Gastroesophageal sphincter (tissue), 4 donors: ENCODE results near the gene HSD3B2. TPM values are rescaled to one million over a fixed set of nuclear protein-coding genes. Genes with fewer than 3 reads are reported as not detected.

ENCODE experiments used
- ATAC-seq: fragments of 150-250 bp; one replicate; pipeline ENCODE4 v1.9.1; 2016; ENCODE audit warnings: mild to moderate bottlenecking, moderate library complexity
- H3K27ac ChIP-seq, 4 donors: fragments of 200-600 bp; sonication (generic) in 3 of 4; 1 replicate in 3 of 4; 2 replicates in 1 of 4; pipeline ENCODE4 v1.5.1; 2016 to 2019
- H3K27me3 ChIP-seq: fragments of 200-600 bp; sonication (generic); one replicate; pipeline ENCODE4 v1.5.1; 2019
- H3K36me3 ChIP-seq, 2 donors: fragments of 200-600 bp; sonication (generic); one replicate each; pipeline ENCODE4 v1.5.1; 2019; ENCODE audit warnings: control low read depth in 1 of 2
- H3K4me1 ChIP-seq, 3 donors: fragments of 200-600 bp; sonication (generic); 1 replicate in 2 of 3; 2 replicates in 1 of 3; pipeline ENCODE4 v1.5.1; 2016 to 2019; ENCODE audit warnings: control low read depth in 2 of 3
- H3K4me3 ChIP-seq, 2 donors: fragments of 200-600 bp; sonication (generic); one replicate each; pipeline ENCODE4 v1.5.1; 2019; ENCODE audit warnings: mild to moderate bottlenecking in 1 of 2, moderate library complexity in 1 of 2
- H3K9me3 ChIP-seq, 3 donors: fragments of 200-600 bp; sonication (generic); one replicate each; pipeline ENCODE4 v1.5.1; 2017 to 2019; ENCODE audit warnings: control low read depth in 2 of 3
- EP300 ChIP-seq: sonication (generic); formaldehyde crosslinking; IDR thresholded peaks from one replicate; pipeline ENCODE4 v1.6.1; 2017; ENCODE audit warnings: antibody characterized with exemption, mild to moderate bottlenecking
- POLR2A ChIP-seq, 2 donors: fragments of 450-650 bp; IDR thresholded peaks; one replicate each; pipeline ENCODE4 v1.6.1; 2017; ENCODE audit warnings: antibody characterized with exemption in 2 of 2, mild to moderate bottlenecking in 2 of 2, moderate library complexity in 1 of 2
- POLR2AphosphoS5 ChIP-seq: sonication (generic); formaldehyde crosslinking; IDR thresholded peaks from one replicate; pipeline ENCODE4 v1.6.1; 2017; ENCODE audit warnings: antibody characterized with exemption
- WGBS, 2 donors: methylation state at CpG; one replicate each; pipeline ENCODE4 v1.1.5; 2018; ENCODE audit warnings: low coverage in 1 of 2; 5-methylcytosine and 5-hydroxymethylcytosine counted together
- total RNA-seq, 4 donors: library from RNA; depleted of rRNA; stranded (reverse); fragments of >200 nt; gene quantifications; one replicate each; pipeline ENCODE4 v1.1.0, GENCODE V29; 2016
- TF ChIP-seq, protein P1 (sequence below), 4 experiments: fragments of 200-600 bp in 2 of 4; fragments of 450-650 bp in 2 of 4; sonication (generic) in 1 of 4; IDR thresholded peaks; one replicate each; pipeline ENCODE4 v1.5.1; 2017 to 2019; ENCODE audit warnings: antibody characterized with exemption in 4 of 4, mild to moderate bottlenecking in 2 of 4, moderate library complexity in 2 of 4

HSD3B2 gene
- total RNA-seq, 4 donors from 2014 or later: not detected

GRCh38 chr1:119371815-119372214 lies 43.1 kb upstream of the HSD3B2 start:
- H3K27me3 ChIP-seq: no peaks in the 10 kb centered on the region
- no peak for ATAC-seq

GRCh38 chr1:119372503-119373086 lies 42.4 kb upstream of the HSD3B2 start:
- no peak overlapping the region for H3K4me3 ChIP-seq
- WGBS, 2 donors: 39 to 70% methylated on average over 6 of the region's 6 CpGs
- no peak for TF ChIP-seq EP300
- TF ChIP-seq, protein P1, sequence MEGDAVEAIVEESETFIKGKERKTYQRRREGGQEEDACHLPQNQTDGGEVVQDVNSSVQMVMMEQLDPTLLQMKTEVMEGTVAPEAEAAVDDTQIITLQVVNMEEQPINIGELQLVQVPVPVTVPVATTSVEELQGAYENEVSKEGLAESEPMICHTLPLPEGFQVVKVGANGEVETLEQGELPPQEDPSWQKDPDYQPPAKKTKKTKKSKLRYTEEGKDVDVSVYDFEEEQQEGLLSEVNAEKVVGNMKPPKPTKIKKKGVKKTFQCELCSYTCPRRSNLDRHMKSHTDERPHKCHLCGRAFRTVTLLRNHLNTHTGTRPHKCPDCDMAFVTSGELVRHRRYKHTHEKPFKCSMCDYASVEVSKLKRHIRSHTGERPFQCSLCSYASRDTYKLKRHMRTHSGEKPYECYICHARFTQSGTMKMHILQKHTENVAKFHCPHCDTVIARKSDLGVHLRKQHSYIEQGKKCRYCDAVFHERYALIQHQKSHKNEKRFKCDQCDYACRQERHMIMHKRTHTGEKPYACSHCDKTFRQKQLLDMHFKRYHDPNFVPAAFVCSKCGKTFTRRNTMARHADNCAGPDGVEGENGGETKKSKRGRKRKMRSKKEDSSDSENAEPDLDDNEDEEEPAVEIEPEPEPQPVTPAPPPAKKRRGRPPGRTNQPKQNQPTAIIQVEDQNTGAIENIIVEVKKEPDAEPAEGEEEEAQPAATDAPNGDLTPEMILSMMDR (IDR thresholded peaks at IDR 0.05): no peak
- no peak for TF ChIP-seq POLR2A (IDR thresholded peaks at IDR 0.05)
- no peak for TF ChIP-seq POLR2AphosphoS5
- ATAC-seq: no peak
- no peaks in the 10 kb centered on the region for H3K27me3 ChIP-seq
- H3K9me3 ChIP-seq: peaks cover 0 to 6% (median 0%) of the 10 kb centered on the region in 3 donors
- no peaks in the 10 kb centered on the region for H3K36me3 ChIP-seq
- H3K4me1 ChIP-seq: no peaks in the 10 kb centered on the region
- no peak overlapping the region for H3K27ac ChIP-seq

More at GRCh38 chr1:119371815-119372214, 43.1 kb upstream of the HSD3B2 start:
- 13 to 20% methylated on average over 2 of the region's 2 CpGs for WGBS, 2 donors
- TF ChIP-seq EP300: no peak
- TF ChIP-seq, protein P1 (IDR thresholded peaks at IDR 0.05): no peak
- TF ChIP-seq POLR2AphosphoS5: no peak
- no peak for TF ChIP-seq POLR2A (IDR thresholded peaks at IDR 0.05)
- Histone ChIP-seq H3K36me3 (no peaks in the 10 kb centered on the region), H3K27ac (no peak overlapping the region), H3K4me1 (no peaks in the 10 kb centered on the region), H3K4me3 (no peak overlapping the region), H3K9me3 (peaks cover 0 to 5% (median 0%) of the 10 kb centered on the region in 3 donors)

- Histone ChIP-seq H3K27ac (no peak overlapping the region), H3K36me3 (no peaks in the 10 kb centered on the region), H3K4me3 (no peak overlapping the region), H3K27me3 (no peaks in the 10 kb centered on the region), H3K4me1 (no peaks in the 10 kb centered on the region), H3K9me3 (peaks cover 0 to 6% (median 0%) of the 10 kb centered on the region in 3 donors)
- WGBS, 2 donors: 32 to 41% methylated on average over 2 of the region's 2 CpGs
- TF ChIP-seq POLR2A (IDR thresholded peaks at IDR 0.05): no peak
- no peak for ATAC-seq
Measured at GRCh38 chr1:119373465-119373864, 41.5 kb upstream of the HSD3B2 start.

DNA sequence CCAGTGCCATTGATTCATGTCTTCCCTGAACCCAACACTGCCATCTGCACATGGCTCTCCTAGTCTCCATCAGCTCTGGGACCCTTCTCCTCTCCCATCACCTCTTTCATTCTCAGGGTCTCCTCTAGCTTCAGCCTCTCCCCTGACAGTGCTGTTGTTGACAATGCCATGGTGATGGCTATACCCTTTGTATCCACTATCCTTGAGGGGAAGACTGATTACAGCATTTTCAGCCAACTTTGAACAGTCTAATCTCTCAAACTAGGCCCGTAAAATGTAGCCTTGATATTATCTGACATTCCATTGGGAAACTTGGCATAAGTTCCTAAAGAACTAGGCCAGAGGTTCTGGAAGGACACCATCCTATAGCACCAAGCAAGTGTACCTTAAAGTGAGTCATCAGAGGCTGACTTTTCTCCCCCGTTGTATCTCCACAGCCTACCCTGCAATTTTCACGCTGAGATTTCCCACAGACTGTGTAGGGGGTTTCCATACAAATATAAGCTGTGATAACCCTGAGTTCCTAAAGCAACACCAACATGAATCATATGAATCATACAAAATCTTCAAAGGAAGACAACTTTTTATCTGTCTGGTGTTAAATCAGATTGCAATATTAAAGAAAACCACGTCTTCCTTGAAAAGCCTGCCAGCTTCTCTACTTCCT lies 40.6 kb upstream of the HSD3B2 start:
- no peaks in the 10 kb centered on the region for H3K36me3 ChIP-seq

GRCh38 chr1:119375366-119375765 lies 39.6 kb upstream of the HSD3B2 start:
- no peaks in the 10 kb centered on the region for H3K27me3 ChIP-seq
- no peak for ATAC-seq
- H3K9me3 ChIP-seq: peaks cover 0 to 6% (median 0%) of the 10 kb centered on the region in 3 donors
- 83 to 95% methylated on average over 1 of the region's 1 CpG for WGBS, 2 donors
- H3K36me3 ChIP-seq: no peaks in the 10 kb centered on the region
- H3K4me1 ChIP-seq: no peaks in the 10 kb centered on the region
- H3K4me3 ChIP-seq: no peak overlapping the region
- no peak overlapping the region for H3K27ac ChIP-seq
- TF ChIP-seq, protein P1 (IDR thresholded peaks at IDR 0.05): no peak
- TF ChIP-seq POLR2A (IDR thresholded peaks at IDR 0.05) (no peak), EP300 (no peak), POLR2AphosphoS5 (no peak)

More for the DNA sequence above, 40.6 kb upstream of the HSD3B2 start:
- ATAC-seq: no peak
- H3K4me3 ChIP-seq: no peak overlapping the region
- WGBS, 2 donors: 26 to 68% methylated on average over 3 to 4 of the region's 4 CpGs
- H3K9me3 ChIP-seq: peaks cover 0 to 6% (median 0%) of the 10 kb centered on the region in 3 donors
- no peaks in the 10 kb centered on the region for H3K27me3 ChIP-seq
- no peaks in the 10 kb centered on the region for H3K4me1 ChIP-seq
- no peak overlapping the region for H3K27ac ChIP-seq
- TF ChIP-seq POLR2A (IDR thresholded peaks at IDR 0.05) (no peak), POLR2AphosphoS5 (no peak), EP300 (no peak)
- TF ChIP-seq, protein P1 (IDR thresholded peaks at IDR 0.05): no peak
